ENCODE data around the gene UBE2H.

UBE2H gene

DNA sequence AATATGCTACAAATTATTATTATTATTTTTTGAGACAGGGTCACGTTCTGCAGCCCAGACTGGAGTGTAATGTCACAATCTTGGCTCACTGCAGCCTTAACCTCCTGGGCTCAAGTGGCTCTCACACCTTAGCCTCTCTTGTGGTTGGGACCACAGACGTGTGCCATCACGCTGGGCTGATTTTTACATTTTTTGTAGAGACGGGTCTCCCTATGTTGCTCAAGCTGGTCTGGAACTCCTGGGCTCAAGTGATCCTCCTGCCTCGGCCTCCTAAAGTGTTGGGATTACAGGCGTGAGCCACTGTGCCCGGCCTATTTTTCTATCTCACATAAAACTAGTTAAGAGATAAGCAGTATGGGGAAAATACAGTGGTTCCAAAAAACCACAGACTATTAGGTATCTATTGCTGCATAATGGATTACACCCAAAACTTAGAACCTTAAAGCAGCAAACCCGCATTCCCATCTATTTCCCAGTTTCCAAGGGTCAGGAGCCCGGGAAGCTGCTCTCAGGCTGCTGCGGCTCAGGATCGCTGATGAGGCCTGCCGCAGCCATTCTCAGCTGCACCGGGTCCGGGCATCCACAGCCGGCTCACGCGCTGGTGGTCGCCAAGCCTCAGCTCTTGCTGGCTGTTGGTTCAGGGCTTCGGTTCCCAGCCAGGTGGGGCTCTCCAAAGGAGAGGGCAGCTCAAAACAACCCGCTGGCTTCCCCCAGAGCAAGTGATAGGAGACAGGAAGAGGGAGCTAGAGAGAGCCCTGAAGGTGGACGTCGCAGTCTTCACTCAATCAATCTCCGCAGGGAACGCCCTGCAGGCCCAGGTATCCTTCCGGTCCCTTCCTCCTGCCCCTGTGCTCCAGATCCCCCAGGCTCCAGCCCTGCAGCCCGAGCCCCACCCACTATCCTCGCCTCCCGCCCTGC is 128.2 kb downstream of the UBE2H start (continued):
- peak; percentile 55; the same call in 1 of the 2 replicates for TF ChIP-seq ZNF561 (tag by site-specific recombination; IDR thresholded peaks at IDR 0.05; ENCODE audit: borderline replicate concordance)
- no peak for TF ChIP-seq ZNF776 (tag by site-specific recombination; IDR thresholded peaks at IDR 0.05; ENCODE audit: borderline replicate concordance)
- TF ChIP-seq, protein P1, sequence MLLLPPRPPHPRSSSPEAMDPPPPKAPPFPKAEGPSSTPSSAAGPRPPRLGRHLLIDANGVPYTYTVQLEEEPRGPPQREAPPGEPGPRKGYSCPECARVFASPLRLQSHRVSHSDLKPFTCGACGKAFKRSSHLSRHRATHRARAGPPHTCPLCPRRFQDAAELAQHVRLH (tag by site-specific recombination; IDR thresholded peaks at IDR 0.05) = peak; percentile 93
- no peak; the same call in 1 of the 2 replicates for TF ChIP-seq ZNF629 (tag by site-specific recombination; IDR thresholded peaks at IDR 0.05)
- no peak for TF ChIP-seq ZNF571 (tag by site-specific recombination; IDR thresholded peaks at IDR 0.05)
- no peak for TF ChIP-seq ZNF544 (tag by site-specific recombination; IDR thresholded peaks at IDR 0.05)
- TF ChIP-seq ZNF157 (tag by site-specific recombination; IDR thresholded peaks at IDR 0.05) = no peak
- no peak for TF ChIP-seq HOXC10 (CRISPR knock-in tag; IDR thresholded peaks at IDR 0.05)
- TF ChIP-seq, protein P2, sequence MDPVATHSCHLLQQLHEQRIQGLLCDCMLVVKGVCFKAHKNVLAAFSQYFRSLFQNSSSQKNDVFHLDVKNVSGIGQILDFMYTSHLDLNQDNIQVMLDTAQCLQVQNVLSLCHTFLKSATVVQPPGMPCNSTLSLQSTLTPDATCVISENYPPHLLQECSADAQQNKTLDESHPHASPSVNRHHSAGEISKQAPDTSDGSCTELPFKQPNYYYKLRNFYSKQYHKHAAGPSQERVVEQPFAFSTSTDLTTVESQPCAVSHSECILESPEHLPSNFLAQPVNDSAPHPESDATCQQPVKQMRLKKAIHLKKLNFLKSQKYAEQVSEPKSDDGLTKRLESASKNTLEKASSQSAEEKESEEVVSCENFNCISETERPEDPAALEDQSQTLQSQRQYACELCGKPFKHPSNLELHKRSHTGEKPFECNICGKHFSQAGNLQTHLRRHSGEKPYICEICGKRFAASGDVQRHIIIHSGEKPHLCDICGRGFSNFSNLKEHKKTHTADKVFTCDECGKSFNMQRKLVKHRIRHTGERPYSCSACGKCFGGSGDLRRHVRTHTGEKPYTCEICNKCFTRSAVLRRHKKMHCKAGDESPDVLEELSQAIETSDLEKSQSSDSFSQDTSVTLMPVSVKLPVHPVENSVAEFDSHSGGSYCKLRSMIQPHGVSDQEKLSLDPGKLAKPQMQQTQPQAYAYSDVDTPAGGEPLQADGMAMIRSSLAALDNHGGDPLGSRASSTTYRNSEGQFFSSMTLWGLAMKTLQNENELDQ (tag by site-specific recombination; IDR thresholded peaks at IDR 0.05; ENCODE audit: low read depth) = no peak
- TF ChIP-seq, protein P3, sequence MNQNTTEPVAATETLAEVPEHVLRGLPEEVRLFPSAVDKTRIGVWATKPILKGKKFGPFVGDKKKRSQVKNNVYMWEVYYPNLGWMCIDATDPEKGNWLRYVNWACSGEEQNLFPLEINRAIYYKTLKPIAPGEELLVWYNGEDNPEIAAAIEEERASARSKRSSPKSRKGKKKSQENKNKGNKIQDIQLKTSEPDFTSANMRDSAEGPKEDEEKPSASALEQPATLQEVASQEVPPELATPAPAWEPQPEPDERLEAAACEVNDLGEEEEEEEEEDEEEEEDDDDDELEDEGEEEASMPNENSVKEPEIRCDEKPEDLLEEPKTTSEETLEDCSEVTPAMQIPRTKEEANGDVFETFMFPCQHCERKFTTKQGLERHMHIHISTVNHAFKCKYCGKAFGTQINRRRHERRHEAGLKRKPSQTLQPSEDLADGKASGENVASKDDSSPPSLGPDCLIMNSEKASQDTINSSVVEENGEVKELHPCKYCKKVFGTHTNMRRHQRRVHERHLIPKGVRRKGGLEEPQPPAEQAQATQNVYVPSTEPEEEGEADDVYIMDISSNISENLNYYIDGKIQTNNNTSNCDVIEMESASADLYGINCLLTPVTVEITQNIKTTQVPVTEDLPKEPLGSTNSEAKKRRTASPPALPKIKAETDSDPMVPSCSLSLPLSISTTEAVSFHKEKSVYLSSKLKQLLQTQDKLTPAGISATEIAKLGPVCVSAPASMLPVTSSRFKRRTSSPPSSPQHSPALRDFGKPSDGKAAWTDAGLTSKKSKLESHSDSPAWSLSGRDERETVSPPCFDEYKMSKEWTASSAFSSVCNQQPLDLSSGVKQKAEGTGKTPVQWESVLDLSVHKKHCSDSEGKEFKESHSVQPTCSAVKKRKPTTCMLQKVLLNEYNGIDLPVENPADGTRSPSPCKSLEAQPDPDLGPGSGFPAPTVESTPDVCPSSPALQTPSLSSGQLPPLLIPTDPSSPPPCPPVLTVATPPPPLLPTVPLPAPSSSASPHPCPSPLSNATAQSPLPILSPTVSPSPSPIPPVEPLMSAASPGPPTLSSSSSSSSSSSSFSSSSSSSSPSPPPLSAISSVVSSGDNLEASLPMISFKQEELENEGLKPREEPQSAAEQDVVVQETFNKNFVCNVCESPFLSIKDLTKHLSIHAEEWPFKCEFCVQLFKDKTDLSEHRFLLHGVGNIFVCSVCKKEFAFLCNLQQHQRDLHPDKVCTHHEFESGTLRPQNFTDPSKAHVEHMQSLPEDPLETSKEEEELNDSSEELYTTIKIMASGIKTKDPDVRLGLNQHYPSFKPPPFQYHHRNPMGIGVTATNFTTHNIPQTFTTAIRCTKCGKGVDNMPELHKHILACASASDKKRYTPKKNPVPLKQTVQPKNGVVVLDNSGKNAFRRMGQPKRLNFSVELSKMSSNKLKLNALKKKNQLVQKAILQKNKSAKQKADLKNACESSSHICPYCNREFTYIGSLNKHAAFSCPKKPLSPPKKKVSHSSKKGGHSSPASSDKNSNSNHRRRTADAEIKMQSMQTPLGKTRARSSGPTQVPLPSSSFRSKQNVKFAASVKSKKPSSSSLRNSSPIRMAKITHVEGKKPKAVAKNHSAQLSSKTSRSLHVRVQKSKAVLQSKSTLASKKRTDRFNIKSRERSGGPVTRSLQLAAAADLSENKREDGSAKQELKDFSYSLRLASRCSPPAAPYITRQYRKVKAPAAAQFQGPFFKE (tag by site-specific recombination; IDR thresholded peaks at IDR 0.05; ENCODE audit: borderline replicate concordance) = no peak
- no peak; the same call in 1 of the 2 replicates for TF ChIP-seq KLF7 (tag by site-specific recombination; IDR thresholded peaks at IDR 0.05; ENCODE audit: borderline replicate concordance)
- TF ChIP-seq, protein P4, sequence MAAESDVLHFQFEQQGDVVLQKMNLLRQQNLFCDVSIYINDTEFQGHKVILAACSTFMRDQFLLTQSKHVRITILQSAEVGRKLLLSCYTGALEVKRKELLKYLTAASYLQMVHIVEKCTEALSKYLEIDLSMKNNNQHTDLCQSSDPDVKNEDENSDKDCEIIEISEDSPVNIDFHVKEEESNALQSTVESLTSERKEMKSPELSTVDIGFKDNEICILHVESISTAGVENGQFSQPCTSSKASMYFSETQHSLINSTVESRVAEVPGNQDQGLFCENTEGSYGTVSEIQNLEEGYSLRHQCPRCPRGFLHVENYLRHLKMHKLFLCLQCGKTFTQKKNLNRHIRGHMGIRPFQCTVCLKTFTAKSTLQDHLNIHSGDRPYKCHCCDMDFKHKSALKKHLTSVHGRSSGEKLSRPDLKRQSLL (tag by site-specific recombination; IDR thresholded peaks at IDR 0.05) = peak; percentile 55; the same call in 1 of the 2 replicates
- TF ChIP-seq SP7 (tag by site-specific recombination; IDR thresholded peaks at IDR 0.05) = 0 out of 2 replicates have a peak, but pooled peaks have one; percentile 29
- TF ChIP-seq KLF8 (tag by site-specific recombination; IDR thresholded peaks at IDR 0.05) = peak; percentile 66
- peak; percentile 80 for TF ChIP-seq PRDM1 (tag by site-specific recombination; IDR thresholded peaks at IDR 0.05)
- no peak for TF ChIP-seq RBAK (tag by site-specific recombination; IDR thresholded peaks at IDR 0.05)
- no peak for TF ChIP-seq ZNF184 (tag by site-specific recombination; IDR thresholded peaks at IDR 0.05)
- TF ChIP-seq, protein P5, sequence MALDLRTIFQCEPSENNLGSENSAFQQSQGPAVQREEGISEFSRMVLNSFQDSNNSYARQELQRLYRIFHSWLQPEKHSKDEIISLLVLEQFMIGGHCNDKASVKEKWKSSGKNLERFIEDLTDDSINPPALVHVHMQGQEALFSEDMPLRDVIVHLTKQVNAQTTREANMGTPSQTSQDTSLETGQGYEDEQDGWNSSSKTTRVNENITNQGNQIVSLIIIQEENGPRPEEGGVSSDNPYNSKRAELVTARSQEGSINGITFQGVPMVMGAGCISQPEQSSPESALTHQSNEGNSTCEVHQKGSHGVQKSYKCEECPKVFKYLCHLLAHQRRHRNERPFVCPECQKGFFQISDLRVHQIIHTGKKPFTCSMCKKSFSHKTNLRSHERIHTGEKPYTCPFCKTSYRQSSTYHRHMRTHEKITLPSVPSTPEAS (tag by site-specific recombination; IDR thresholded peaks at IDR 0.05) = no peak
- TF ChIP-seq ZNF24 (tag by site-specific recombination; IDR thresholded peaks at IDR 0.05) = peak; percentile 18; the same call in 1 of the 2 replicates
- TF ChIP-seq ZNF324 (tag by site-specific recombination; IDR thresholded peaks at IDR 0.05) = peak; percentile 24; the same call in 1 of the 2 replicates
- peak; percentile 98 for TF ChIP-seq ZBTB17 (tag by site-specific recombination; IDR thresholded peaks at IDR 0.05)
- TF ChIP-seq, protein P6, sequence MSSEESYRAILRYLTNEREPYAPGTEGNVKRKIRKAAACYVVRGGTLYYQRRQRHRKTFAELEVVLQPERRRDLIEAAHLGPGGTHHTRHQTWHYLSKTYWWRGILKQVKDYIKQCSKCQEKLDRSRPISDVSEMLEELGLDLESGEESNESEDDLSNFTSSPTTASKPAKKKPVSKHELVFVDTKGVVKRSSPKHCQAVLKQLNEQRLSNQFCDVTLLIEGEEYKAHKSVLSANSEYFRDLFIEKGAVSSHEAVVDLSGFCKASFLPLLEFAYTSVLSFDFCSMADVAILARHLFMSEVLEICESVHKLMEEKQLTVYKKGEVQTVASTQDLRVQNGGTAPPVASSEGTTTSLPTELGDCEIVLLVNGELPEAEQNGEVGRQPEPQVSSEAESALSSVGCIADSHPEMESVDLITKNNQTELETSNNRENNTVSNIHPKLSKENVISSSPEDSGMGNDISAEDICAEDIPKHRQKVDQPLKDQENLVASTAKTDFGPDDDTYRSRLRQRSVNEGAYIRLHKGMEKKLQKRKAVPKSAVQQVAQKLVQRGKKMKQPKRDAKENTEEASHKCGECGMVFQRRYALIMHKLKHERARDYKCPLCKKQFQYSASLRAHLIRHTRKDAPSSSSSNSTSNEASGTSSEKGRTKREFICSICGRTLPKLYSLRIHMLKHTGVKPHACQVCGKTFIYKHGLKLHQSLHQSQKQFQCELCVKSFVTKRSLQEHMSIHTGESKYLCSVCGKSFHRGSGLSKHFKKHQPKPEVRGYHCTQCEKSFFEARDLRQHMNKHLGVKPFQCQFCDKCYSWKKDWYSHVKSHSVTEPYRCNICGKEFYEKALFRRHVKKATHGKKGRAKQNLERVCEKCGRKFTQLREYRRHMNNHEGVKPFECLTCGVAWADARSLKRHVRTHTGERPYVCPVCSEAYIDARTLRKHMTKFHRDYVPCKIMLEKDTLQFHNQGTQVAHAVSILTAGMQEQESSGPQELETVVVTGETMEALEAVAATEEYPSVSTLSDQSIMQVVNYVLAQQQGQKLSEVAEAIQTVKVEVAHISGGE (tag by site-specific recombination; conservative IDR thresholded peaks at IDR 0.05; ENCODE audit: low read depth) = peak; percentile 82
- no peak for TF ChIP-seq ZNF791 (tag by site-specific recombination; IDR thresholded peaks at IDR 0.05)
- no peak for TF ChIP-seq ZNF133 (tag by site-specific recombination; IDR thresholded peaks at IDR 0.05)
- TF ChIP-seq ZXDB (tag by site-specific recombination; IDR thresholded peaks at IDR 0.05) = peak; percentile 88

All from HEK293 (cell line).